Nucleus accumbens (tissue), 56 donors: ENCODE data around the gene KDM2B.

Experiments used
- DNase-seq, 56 donors: peaks; one replicate each; lab custom pipeline; 2025; lab: John Stamatoyannopoulos, UW

The KDM2B gene

DNA sequence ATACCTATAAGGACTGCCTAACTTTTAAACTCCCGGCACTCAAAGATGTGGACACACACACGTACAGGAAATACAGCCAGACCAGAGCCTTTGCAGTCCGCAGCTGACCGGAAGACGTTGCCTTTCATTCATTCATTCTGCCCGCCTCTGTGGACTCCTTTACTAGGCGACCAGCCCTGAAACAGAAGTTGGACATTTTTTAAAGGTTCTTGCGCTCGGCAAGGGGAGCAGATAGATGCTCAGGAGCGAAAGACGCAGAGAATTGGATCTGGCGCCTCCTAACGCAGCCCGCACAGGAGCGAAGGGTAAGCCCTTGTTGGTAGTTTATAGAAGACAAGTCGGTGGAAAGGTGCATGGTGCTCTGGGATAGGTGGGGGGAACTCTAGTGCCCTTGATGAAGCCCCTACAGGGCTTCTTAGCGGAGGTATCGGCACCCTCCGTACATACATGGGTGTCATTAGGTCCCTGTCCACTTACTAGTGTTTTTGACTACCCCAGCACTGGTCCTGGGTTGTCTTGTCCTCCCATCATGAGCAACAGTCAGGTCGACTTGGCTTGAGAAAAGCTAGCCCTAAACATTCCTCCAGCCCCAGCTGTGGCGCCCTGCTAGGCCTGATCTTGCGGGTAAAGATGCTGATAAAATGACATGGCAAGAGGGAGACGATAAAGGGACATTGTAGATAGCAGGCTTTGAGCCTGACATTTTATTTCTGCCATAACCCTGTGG lies at the start of gene KDM2B:
Gene KDM2B, minus strand, starts transcription at position 65 of the 727 bp plus-strand sequence. CDS start 112 bp downstream, outside the sequence.
- DNase-seq = peak in 46 of 56 donors; percentile 5 to 71 (median 41)

DNA sequence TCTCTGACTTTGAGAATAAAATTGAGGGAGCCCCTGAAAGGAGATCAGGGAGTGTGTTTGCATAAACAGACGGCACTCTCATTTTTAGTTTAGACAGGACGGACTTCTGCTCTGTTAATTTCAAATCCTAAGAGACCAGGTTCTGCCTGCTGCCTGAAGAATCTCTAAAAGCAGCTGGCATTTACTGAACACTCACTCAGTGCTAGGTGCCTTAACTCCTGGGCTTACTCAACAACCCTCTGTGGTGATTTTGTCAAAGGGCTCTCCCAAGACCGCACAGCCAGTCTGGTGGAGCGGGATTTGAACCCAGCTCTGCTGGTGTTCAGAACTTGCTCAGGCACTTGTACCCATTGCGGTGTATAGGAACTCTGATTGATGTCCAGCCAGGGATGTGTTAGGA lies 47.7 kb upstream of the KDM2B start:
- DNase-seq = no peak

DNA sequence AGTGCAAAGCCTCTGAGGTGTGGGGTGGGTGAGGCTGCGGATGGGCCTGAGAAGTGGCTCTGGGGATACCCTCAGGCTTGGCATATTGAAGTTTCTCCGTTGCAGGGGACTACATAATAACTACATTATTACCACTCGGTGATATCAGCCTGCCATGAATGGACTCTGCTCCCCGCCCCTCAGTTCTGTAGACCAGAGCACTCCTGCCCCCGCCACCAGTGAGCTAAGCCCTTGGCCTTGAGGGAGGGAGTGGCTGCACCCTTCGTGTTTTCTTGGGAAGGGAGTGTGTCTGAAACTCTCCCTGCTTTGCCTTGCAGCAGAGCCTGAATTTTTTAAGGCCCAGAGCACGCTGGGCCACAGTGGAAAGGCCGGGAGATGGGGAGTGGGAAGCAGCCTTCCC lies 47.2 kb upstream of the KDM2B start:
- no peak for DNase-seq

GRCh38 chr12:121626853-121627640 lies 46.2 kb upstream of the KDM2B start:
- DNase-seq = peak in 42 of 56 donors; percentile 10 to 68 (median 46)

DNA sequence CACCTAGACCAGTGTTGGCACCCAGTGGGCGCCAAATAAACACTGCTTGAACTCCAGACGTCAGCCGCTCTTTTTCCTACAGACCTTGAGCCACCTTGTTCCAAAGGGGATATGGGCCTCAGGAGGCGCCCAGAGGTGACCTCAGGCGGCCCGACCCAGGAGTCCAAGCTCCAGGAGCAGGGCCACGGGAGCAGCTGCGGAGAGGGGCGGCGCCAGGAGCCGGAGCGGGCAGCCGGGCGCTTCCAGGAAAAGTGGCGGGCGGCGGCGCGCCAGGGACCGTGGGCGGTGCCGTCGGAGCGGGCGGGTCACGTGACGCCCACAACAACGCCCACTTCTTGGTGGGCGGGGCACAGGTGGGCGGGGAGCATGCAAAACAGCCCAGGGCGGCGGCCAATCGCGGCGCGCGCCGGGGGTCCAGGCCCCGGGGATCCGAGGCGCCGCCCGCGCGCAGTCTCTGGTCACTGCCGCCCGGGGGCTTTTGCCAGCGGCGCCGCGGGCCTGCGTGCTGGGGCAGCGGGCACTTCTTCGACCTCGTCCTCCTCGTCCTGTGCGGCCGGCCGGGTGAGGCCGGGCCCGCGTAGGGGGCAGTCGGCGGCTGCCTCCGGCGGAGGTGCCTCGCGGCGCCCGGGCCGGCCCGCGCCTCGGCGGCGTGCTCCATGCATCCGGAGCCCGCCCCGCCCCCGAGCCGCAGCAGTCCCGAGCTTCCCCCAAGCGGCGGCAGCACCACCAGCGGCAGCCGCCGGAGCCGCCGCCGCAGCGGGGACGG lies 45.4 kb upstream of the KDM2B start, which contains the start of gene ORAI1:
Gene ORAI1, plus strand, starts transcription at position 444 of the 766 bp plus-strand sequence.
- DNase-seq = peak in 55 of 56 donors; percentile 44 to 98 (median 89)

DNA sequence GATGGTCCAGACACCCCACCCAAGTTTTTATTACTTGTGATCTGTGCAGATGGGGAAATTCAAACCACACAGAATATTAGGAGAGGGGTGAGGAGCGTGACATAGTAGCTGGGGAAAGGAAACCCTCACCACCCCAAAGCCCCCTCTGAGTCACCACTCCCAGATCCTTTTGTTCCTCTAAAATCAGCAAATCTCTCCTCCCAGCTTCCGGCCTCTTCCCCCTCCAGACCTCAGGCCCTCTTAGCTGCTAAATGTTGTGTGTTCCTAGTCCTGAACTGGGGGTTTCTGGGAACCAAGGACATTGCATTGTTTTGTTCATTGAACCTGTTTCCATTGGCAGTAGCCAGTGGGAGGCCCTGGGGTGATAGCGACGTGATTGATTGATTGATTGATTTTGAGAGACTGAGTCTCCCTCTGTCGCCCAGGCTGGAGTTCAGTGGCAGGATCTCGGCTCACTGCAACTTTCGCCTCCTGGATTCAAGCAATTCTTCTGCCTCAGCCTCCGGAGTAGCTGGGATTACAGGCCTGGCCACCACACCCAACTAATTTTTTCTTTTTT lies 39.6 kb upstream of the KDM2B start:
- no peak for DNase-seq

DNA sequence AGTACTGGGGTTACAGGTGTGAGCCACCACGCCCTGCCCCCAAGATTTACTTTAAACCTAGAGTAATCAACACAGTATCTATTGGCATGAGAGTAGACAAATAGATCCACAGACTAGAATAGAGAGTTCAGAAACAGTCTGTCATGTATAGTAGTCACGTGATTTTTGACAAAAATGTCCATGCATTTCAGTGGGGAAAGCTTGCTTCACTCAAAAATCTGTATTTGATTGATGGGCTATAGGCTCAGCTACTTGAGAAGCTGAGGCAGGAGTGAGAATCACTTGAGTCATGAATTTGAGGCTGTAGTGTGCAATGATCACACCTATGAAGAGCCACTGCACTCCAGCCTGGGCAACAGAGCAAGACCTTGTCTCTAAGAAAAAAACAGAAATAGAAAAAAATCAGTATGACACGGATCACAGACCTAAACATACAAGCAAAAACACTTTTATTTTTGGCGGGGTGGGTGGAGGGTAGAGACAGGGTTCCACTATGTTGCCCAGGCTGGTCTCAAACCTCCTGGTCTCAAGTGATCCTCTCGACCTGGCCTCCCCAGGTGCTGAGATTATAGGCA lies 37.9 kb upstream of the KDM2B start:
- DNase-seq = no peak

DNA sequence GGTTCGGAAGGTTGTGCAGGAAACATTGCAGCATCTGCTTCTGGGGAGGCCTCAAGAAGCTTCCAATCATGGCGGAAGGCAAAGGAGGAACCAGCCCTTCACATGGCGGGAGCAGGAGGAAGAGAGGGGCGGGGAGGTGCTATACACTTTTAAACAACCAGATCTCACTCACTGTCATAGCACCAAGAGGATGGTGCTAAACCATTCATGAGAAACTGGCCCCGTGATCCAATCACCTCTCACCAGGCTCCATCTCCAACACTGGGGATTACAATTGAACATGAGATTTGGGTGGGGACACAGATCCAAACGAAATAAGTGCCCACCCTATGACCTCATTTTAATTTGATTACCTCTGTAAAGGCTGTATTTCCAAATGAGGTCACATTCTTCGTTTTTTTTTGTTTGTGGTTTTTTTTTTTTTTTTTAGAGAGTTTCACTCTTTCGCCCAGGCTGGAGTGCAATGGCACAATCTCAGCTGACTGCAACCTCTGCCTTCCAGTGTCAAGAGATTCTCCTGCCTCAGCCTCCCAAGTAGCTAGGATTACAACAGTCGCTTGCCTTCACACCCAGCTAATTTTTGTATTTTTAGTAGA lies 34.1 kb upstream of the KDM2B start:
- no peak for DNase-seq

DNA sequence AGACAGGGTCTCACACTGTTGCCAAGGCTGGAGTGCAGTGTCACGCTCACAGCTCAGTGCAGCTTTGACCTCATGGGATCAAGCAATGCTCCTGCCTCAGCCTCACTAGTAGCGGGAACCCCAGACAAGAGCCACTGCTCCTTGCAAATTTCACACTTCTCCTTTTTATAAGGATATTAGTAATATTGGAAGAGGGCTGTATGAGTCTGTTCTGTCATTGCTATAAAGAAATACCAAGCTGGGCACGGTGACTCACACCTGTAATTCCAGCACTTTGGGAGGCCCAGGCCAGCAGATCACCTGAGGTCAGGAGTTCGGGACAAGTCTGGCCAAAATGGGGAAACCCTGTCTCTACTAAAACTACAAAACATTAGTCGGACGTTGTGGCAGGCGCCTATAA lies 32.6 kb upstream of the KDM2B start:
- no peak for DNase-seq

GRCh38 chr12:121611306-121611705 lies 30.5 kb upstream of the KDM2B start:
- peak in 1 of 56 donors; percentile 6 for DNase-seq

DNA sequence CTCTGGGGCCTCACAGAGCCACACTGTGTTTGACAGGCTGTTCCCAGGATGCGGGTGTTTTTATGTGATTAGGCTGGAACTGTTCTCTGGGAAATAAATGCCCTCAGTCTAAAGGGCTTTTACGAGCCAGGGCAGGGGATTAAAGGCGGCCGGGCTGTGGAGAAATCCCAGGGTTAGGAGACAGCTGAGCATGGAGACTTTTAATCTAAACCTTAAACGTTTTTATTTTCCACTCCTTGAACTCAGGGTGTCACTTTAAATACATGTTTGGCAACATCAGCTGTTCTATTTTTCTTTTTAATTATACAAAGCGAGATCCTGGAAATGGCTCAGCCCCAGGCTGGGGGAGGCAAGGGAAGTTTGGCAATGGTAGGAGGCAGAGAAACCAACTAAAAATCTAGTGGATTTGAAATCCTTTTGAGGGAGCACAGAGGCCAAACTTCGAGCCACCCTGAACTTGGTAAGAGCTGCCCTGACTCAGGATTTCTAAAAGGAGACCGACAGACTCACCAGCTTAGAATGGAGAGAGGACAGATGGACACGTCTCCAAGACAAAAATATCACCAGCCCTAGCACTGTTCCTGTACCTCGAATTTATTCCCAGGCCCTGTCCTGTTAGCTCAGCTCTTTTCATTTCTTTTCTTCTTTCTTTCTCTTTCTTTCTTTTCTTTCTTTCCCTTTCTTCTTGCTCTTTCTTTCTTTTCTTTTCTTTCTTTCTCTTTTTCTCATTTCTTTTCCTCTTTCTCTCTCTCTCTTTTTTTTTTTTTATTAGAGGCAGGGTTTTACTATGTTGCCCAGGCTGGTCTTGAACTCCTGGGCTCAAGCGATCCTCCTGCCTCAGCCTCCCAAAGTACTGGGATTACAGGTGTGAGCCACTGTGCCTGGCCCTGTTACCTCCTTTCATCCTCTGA lies 29.7 kb upstream of the KDM2B start:
- peak in 11 of 56 donors; percentile 3 to 33 (median 15) for DNase-seq

GRCh38 chr12:121608301-121608700 lies 27.5 kb upstream of the KDM2B start:
- DNase-seq = no peak

DNA sequence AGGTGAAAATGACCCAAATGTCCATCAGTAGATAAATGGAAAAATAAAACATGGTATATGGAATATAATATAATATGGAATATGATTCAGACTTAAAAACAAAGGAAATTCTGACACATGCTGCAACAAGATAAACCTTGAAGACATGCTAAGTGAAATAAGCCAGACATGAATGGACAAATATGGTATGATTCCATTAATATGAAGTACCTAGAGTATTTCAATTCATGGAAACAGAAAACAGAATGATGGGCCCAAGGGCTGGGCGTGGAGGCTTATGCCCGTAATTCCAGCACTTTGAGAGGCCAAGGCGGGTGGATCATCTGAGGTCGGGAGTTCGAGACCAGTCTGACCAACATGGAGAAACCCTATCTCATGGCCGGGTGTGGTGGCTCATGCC lies 22.8 kb upstream of the KDM2B start:
- no peak for DNase-seq

- DNase-seq = no peak
Measured at GRCh38 chr12:121602766-121603165, 21.9 kb upstream of the KDM2B start.

GRCh38 chr12:121600702-121601336 lies 20.0 kb upstream of the KDM2B start:
- DNase-seq = no peak

GRCh38 chr12:121596526-121596925 lies 15.7 kb upstream of the KDM2B start:
- no peak for DNase-seq

- DNase-seq = no peak
Measured at GRCh38 chr12:121595520-121595919, 14.7 kb upstream of the KDM2B start.

DNA sequence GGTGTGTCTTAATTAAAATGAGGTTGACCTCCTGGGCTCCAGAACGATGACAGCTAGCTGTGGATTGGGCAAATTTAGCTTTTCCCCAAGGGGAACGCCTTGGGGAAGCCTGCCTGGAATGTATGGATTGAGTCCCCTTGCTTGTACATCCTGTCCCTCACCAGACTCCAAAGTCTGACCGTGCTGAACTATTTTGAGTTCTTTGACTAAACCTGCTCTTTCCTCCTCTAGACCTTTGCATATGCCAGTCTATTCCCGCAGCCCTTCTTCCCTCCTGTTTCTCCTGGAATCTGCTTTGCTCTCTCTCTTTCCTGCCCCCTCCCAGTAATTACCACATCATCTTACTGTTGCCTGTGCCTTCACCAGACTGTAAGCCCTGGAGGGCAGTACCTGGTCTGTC lies 11.5 kb upstream of the KDM2B start:
- no peak for DNase-seq
